ENCODE data around the gene CCDC85A. TPM values are rescaled to one million over a fixed set of nuclear protein-coding genes. Genes with fewer than 3 reads are reported as not detected.

CCDC85A gene
- total RNA-seq, 1 donor from 2014 or later: not detected

DNA sequence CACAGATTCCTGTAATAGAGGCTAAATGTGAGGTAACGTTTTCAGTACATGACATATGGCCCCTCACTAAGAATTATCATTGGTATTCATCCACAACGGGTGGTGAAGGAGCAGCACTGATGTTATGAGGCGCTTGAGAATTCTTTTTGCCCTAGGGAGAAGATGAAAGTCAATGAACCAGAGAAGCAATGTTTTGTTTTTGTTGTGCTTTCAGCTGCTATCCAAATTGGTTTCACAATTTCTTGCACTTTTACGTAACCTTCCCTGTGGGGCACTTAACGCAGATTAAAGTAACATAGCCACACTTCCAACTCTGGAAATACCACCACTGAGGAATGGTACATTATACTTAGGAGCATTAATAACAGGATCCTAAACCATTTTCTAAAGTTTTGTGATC, 13.3 kb upstream of the CCDC85A start:
- Mint-ChIP-seq H3K9me3 (no peaks in the 10 kb centered on the region), H3K27ac (no peak overlapping the region), H3K4me3 (no peak overlapping the region), H3K36me3 (ENCODE audit: low read depth) (no peaks in the 10 kb centered on the region), H3K27me3 (peaks cover 9% of the 10 kb centered on the region), H3K4me1 (no peaks in the 10 kb centered on the region)
- no peak for ATAC-seq (ENCODE audit: low read depth)
- ChIA-PET POLR2A (no interaction called here), CTCF (interaction anchor here (1.0 kb wide), 1 partner anchor 10 kb away, joined by 3 read pairs; no protein-coding TSS in a partner anchor)
- TF ChIP-seq, protein P1, sequence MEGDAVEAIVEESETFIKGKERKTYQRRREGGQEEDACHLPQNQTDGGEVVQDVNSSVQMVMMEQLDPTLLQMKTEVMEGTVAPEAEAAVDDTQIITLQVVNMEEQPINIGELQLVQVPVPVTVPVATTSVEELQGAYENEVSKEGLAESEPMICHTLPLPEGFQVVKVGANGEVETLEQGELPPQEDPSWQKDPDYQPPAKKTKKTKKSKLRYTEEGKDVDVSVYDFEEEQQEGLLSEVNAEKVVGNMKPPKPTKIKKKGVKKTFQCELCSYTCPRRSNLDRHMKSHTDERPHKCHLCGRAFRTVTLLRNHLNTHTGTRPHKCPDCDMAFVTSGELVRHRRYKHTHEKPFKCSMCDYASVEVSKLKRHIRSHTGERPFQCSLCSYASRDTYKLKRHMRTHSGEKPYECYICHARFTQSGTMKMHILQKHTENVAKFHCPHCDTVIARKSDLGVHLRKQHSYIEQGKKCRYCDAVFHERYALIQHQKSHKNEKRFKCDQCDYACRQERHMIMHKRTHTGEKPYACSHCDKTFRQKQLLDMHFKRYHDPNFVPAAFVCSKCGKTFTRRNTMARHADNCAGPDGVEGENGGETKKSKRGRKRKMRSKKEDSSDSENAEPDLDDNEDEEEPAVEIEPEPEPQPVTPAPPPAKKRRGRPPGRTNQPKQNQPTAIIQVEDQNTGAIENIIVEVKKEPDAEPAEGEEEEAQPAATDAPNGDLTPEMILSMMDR (IDR thresholded peaks at IDR 0.05): no peak
- DNase-seq: no peak
- intact Hi-C loops (cut with micrococcal nuclease): no loop called here

DNA sequence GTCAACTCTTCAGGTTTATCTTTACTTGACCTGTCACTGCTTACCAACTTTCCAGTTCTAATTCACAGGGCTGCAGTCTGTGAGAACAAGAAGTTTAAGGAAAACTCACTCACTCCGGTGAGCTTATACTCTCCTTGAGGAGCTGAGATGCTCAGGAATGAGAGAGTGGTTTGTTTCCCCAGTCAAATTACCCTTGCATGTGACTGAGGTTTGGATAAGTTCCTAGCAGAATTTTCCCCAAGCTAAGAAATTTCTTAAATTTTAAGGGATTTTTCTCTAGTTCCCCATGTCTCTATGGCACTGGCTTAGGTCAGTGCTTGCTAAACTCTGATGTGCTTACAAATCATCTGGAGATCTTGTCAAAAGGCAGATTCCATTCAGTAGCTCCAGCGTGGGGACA, 12.8 kb upstream of the CCDC85A start:
- CTCF ChIA-PET: interaction anchor here (1.0 kb wide), 1 partner anchor 10 kb away, joined by 3 read pairs; no protein-coding TSS in a partner anchor
- intact Hi-C loops (cut with micrococcal nuclease): no loop called here
- Mint-ChIP-seq H3K36me3 (ENCODE audit: low read depth) (no peaks in the 10 kb centered on the region), H3K27me3 (peaks cover 6% of the 10 kb centered on the region), H3K9me3 (no peaks in the 10 kb centered on the region), H3K4me3 (no peak overlapping the region), H3K27ac (no peak overlapping the region), H3K4me1 (no peaks in the 10 kb centered on the region)
- TF ChIP-seq, protein P1 (IDR thresholded peaks at IDR 0.05): no peak
- no peak for ATAC-seq (ENCODE audit: low read depth)
- POLR2A ChIA-PET: no interaction called here
- DNase-seq: no peak

DNA sequence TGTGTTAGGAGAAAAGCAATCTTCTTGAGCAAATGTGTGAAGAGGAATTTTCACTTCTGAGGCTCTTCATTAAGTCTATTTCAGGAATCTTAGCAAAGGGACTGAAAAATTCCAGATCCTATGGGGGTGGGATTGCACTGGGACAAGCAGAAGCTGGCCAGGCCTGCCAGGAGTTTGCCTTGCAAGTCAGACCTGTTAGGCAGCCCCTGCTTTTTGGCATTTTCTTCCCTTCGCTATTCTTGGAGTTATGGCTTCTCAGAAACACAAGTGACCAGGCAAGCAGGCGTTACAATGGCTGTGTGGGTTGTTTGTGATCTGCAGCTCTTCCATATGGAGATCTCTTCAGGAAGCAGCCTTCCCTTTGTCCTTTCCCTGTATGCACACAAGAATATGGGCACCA, 8.0 kb upstream of the CCDC85A start:
- TF ChIP-seq, protein P1 (IDR thresholded peaks at IDR 0.05): no peak
- H3K27me3 Mint-ChIP-seq: peaks cover 11% of the 10 kb centered on the region
- intact Hi-C loops (cut with micrococcal nuclease): no loop called here
- no peak for ATAC-seq (ENCODE audit: low read depth)
- no peaks in the 10 kb centered on the region for H3K9me3 Mint-ChIP-seq
- H3K4me3 Mint-ChIP-seq: no peak overlapping the region
- no peaks in the 10 kb centered on the region for H3K36me3 Mint-ChIP-seq (ENCODE audit: low read depth)
- POLR2A ChIA-PET: no interaction called here
- H3K4me1 Mint-ChIP-seq: no peaks in the 10 kb centered on the region
- CTCF ChIA-PET: no interaction called here
- DNase-seq: no peak
- H3K27ac Mint-ChIP-seq: no peak overlapping the region

DNA sequence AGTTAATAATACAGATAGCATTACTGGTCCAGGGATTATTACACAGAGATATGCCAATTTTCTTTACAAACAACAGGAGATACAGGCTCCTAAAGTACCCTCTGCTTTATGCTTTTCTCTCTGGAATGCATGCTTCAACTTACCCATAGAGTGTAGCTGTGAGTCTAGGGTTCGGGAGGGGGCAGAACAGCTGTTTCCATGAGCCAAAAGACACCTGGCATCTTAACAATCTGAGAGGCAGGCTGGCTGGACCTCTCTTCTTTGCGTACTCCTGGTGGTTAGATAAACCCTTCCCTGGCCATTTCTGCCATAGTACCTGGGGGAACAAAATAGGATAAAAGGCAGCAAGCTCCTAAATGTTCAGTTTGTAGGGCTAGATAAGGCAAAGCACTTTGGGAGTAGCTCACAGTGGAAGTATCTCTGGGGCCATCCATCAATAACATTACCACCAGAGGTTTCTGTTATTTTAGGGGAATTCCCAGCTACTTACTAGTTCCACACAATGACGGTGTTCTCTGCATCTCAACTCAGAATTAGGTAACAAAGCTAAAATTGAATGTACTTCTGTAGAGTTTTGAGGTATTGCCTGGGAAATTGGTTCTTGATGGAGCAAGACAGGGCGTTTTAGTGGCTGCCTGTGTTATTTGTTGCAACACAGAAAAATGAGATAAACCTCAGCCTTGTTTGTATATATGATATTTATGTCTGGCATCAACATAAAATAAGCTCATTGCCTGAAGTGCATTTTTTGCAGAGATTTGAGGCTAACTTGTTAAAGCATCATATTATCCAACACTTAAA, 6.2 kb upstream of the CCDC85A start:
- Mint-ChIP-seq H3K4me1 (no peaks in the 10 kb centered on the region), H3K9me3 (no peaks in the 10 kb centered on the region), H3K4me3 (no peak overlapping the region), H3K27ac (no peak overlapping the region), H3K36me3 (ENCODE audit: low read depth) (no peaks in the 10 kb centered on the region), H3K27me3 (peaks cover 25% of the 10 kb centered on the region)
- CTCF ChIA-PET: no interaction called here
- no peak for DNase-seq
- ATAC-seq (ENCODE audit: low read depth): no peak
- POLR2A ChIA-PET: no interaction called here
- TF ChIP-seq, protein P1 (IDR thresholded peaks at IDR 0.05): no peak
- intact Hi-C loops (cut with micrococcal nuclease): no loop called here

DNA sequence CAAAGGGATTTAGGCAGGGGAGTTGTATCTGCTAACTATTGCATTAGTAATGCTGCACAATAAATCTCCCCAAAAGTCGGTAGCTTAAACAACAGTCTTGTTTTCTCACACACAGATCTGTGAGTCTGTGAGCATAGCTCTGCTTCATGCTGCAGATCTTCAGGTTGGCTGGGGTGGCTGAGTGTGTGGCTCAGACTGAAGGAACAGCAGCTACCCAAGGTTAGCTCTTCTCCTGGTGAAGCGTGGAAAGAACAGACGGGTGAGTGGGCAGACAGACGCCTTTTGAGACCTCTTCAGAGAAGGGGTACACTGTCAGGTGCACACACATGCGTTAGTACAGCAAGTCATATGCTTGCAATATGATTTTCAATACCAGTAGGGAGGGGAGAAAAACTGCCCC, 3.9 kb upstream of the CCDC85A start:
- TF ChIP-seq, protein P1 (IDR thresholded peaks at IDR 0.05): no peak
- no peaks in the 10 kb centered on the region for H3K36me3 Mint-ChIP-seq (ENCODE audit: low read depth)
- H3K4me3 Mint-ChIP-seq: no peak overlapping the region
- H3K27me3 Mint-ChIP-seq: peaks cover 31% of the 10 kb centered on the region
- ATAC-seq (ENCODE audit: low read depth) (no peak), DNase-seq (no peak)
- intact Hi-C loops (cut with micrococcal nuclease): no loop called here
- H3K27ac Mint-ChIP-seq: no peak overlapping the region
- H3K4me1 Mint-ChIP-seq: peaks cover 4% of the 10 kb centered on the region
- ChIA-PET CTCF (no interaction called here), POLR2A (no interaction called here)
- no peaks in the 10 kb centered on the region for H3K9me3 Mint-ChIP-seq

All from activated B cell treated with CpG ODN at 0.5 μM for 24 hours (primary cell).